Stomach (tissue), 4 donors: ENCODE data around the gene NCDN.
"Not testable (repeated sequence)": the region's sequence is repeated elsewhere in the genome, so short reads cannot be mapped to it uniquely, and the experiment has no call there.

ENCODE experiments used
- CTCF ChIP-seq, 7 experiments: fragments of 450-650 bp in 4 of 7; fragments of 200-600 bp in 3 of 7; sonication (generic) in 3 of 7; IDR thresholded peaks; one replicate each; pipeline ENCODE4 v1.5.1; 2016 to 2019; ENCODE audit warnings: antibody characterized with exemption in 7 of 7, control low read depth in 2 of 7, mild to moderate bottlenecking in 1 of 7
- POLR2A ChIP-seq, 4 donors: fragments of 450-650 bp; IDR thresholded peaks; one replicate each; pipeline ENCODE4 v1.6.1; 2016; ENCODE audit warnings: antibody characterized with exemption in 4 of 4, control low read depth in 2 of 4, mild to moderate bottlenecking in 1 of 4, moderate library complexity in 1 of 4

GRCh38 chr1:35576766-35577070 lies 19.1 kb downstream of the NCDN start:
- TF ChIP-seq CTCF, POLR2A (IDR thresholded peaks at IDR 0.05): not testable (repeated sequence)
